Loucy (cell line): ENCODE results near the gene NXPH2.
"Not testable (repeated sequence)": the region's sequence is repeated elsewhere in the genome, so short reads cannot be mapped to it uniquely, and the experiment has no call there.

ENCODE experiments used
- H2AFZ ChIP-seq: fragments of 200-600 bp; sonication (generic); 2 replicates; pipeline ENCODE4 v1.6.0; 2016; ENCODE audit warnings: antibody characterized with exemption, mild to moderate bottlenecking, low read length, moderate library complexity
- H3F3A ChIP-seq: fragments of 200-600 bp; 2 replicates; pipeline ENCODE4 v1.6.0; 2016; ENCODE audit warnings: antibody characterized with exemption, low read depth, mild to moderate bottlenecking
- H3K27me3 ChIP-seq: fragments of 200-600 bp; sonication (generic); 2 replicates; pipeline ENCODE4 v1.6.1; 2014; ENCODE audit warnings: low read length, mild to moderate bottlenecking; ENCODE audit not compliant: insufficient read depth, poor library complexity, severe bottlenecking
- H3K36me3 ChIP-seq: fragments of 200-600 bp; sonication (generic); 2 replicates; pipeline ENCODE4 v1.6.1; 2016; ENCODE audit warnings: low read length; ENCODE audit not compliant: insufficient read depth
- H3K4me1 ChIP-seq: fragments of 200-600 bp; sonication (generic); 2 replicates; pipeline ENCODE4 v1.5.1; 2014; ENCODE audit warnings: low read length, mild to moderate bottlenecking; ENCODE audit not compliant: insufficient read depth, poor library complexity, severe bottlenecking
- H3K4me2 ChIP-seq: fragments of 200-600 bp; sonication (generic); 2 replicates; pipeline ENCODE4 v1.6.0; 2014; ENCODE audit warnings: antibody characterized with exemption, low read length, low read depth, mild to moderate bottlenecking; ENCODE audit not compliant: poor library complexity, severe bottlenecking
- H3K4me3 ChIP-seq: fragments of 200-600 bp; sonication (generic); 2 replicates; pipeline ENCODE4 v1.5.1; 2014; ENCODE audit warnings: low read length, mild to moderate bottlenecking, mixed read lengths; ENCODE audit not compliant: poor library complexity, severe bottlenecking
- H3K79me2 ChIP-seq: fragments of 200-600 bp; sonication (generic); 2 replicates; pipeline ENCODE4 v1.6.1; 2014; ENCODE audit warnings: low read length; ENCODE audit not compliant: insufficient read depth
- H3K9ac ChIP-seq: fragments of 200-600 bp; sonication (generic); 2 replicates; pipeline ENCODE4 v1.6.0; 2014; ENCODE audit warnings: mild to moderate bottlenecking, low read depth, low read length, moderate library complexity; ENCODE audit not compliant: poor library complexity, severe bottlenecking
- H3K9me2 ChIP-seq: fragments of 200-600 bp; sonication (generic); replicated peaks from 2 replicates; pipeline ENCODE4 v1.6.1; 2016; ENCODE audit warnings: low read depth, low read length, mixed read lengths
- H3K9me3 ChIP-seq: fragments of 200-600 bp; sonication (generic); 2 replicates; pipeline ENCODE4 v1.6.1; 2014; ENCODE audit warnings: mild to moderate bottlenecking, antibody characterized with exemption, low read length, low read depth; ENCODE audit not compliant: insufficient read depth
- H4K20me1 ChIP-seq: fragments of 200-600 bp; sonication (generic); 2 replicates; pipeline ENCODE4 v1.6.0; 2014; ENCODE audit warnings: antibody characterized with exemption, low read length, mild to moderate bottlenecking; ENCODE audit not compliant: insufficient read depth, poor library complexity, severe bottlenecking
- CTCF ChIP-seq: fragments of 200-600 bp; sonication (generic); conservative IDR thresholded peaks from 2 replicates; pipeline ENCODE4 v1.5.1; 2014; ENCODE audit warnings: mild to moderate bottlenecking, antibody characterized with exemption, low read length
- EZH2phosphoT487 ChIP-seq: fragments of 200-600 bp; IDR thresholded peaks from 2 replicates; pipeline ENCODE4 v1.6.1; 2018; ENCODE audit warnings: antibody characterized with exemption, mild to moderate bottlenecking, moderate library complexity, borderline replicate concordance

Gene NXPH2

DNA sequence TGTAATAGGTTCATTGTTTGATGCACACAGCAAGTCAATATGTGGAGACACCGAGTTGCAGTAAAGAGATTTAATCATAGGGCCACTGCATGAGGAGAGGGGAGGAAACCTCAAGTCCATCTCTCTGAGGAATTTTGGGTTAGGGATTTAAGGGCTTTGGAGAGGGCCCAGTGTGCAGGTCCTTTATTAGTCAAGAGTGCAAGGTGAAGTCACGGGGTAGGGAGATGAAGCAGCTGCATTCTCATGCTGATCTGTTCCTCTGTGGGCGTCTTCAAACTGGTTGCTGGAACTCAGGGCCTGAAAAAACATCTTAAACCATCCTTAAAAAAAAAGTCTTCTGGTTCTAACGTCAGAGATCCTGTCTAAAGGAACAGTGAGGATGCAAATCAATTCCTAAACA, 131.6 kb downstream of the NXPH2 start:
- Histone ChIP-seq H3K9me3 (no peaks in the 10 kb centered on the region), H3K27me3 (no peaks in the 10 kb centered on the region), H3K4me1 (no peaks in the 10 kb centered on the region), H3K79me2 (no peaks in the 10 kb centered on the region), H3F3A (no peaks in the 10 kb centered on the region), H3K4me3 (no peak overlapping the region), H2AFZ (no peak overlapping the region), H3K9me2 (no peaks in the 10 kb centered on the region), H3K36me3 (no peaks in the 10 kb centered on the region), H4K20me1 (no peaks in the 10 kb centered on the region), H3K9ac (no peak overlapping the region), H3K4me2 (no peak overlapping the region)
- TF ChIP-seq EZH2phosphoT487 (no peak), CTCF (no peak)

- not testable (repeated sequence) for H3K79me2 ChIP-seq, H3K9me2 ChIP-seq, H2AFZ ChIP-seq, H4K20me1 ChIP-seq, H3F3A ChIP-seq, H3K36me3 ChIP-seq, H3K4me3 ChIP-seq, H3K4me1 ChIP-seq, H3K27me3 ChIP-seq, H3K4me2 ChIP-seq, H3K9me3 ChIP-seq, H3K9ac ChIP-seq
Observed at GRCh38 chr2:138644776-138645175, 135.4 kb downstream of the NXPH2 start.

- Histone ChIP-seq H3K9me3 (no peaks in the 10 kb centered on the region), H3K27me3 (no peaks in the 10 kb centered on the region), H3K36me3 (no peaks in the 10 kb centered on the region), H3F3A (no peaks in the 10 kb centered on the region), H2AFZ (no peak overlapping the region), H3K4me2 (no peak overlapping the region), H3K4me1 (no peaks in the 10 kb centered on the region), H3K79me2 (no peaks in the 10 kb centered on the region), H3K9ac (no peak overlapping the region), H3K4me3 (no peak overlapping the region), H3K9me2 (no peaks in the 10 kb centered on the region), H4K20me1 (no peaks in the 10 kb centered on the region)
- no peak for TF ChIP-seq CTCF
- no peak for TF ChIP-seq EZH2phosphoT487
Observed at GRCh38 chr2:138640921-138641676, 139.1 kb downstream of the NXPH2 start.

- Histone ChIP-seq H3K9me2 (no peaks in the 10 kb centered on the region), H3K4me1 (no peaks in the 10 kb centered on the region), H3K9ac (no peak overlapping the region), H3K27me3 (no peaks in the 10 kb centered on the region), H3K36me3 (no peaks in the 10 kb centered on the region), H3K4me2 (no peak overlapping the region), H4K20me1 (no peaks in the 10 kb centered on the region), H3F3A (no peaks in the 10 kb centered on the region), H3K9me3 (no peaks in the 10 kb centered on the region; the same call in 1 of the 2 replicates), H2AFZ (no peak overlapping the region), H3K4me3 (no peak overlapping the region), H3K79me2 (no peaks in the 10 kb centered on the region)
- TF ChIP-seq EZH2phosphoT487 (no peak), CTCF (no peak)
Observed at GRCh38 chr2:138637686-138638085, 142.5 kb downstream of the NXPH2 start.
